CD14-positive monocyte (primary cell): ENCODE measurements around the gene NOTCH4. TPM values are rescaled to one million over a fixed set of nuclear protein-coding genes. Genes with fewer than 3 reads are reported as not detected.

ENCODE experiments used
- DNase-seq, 3 donors: peaks; one replicate each; pipeline ENCODE4 v3.0.0-alpha.2; 2011 to 2022
- H2AFZ ChIP-seq: 2 replicates; pipeline ENCODE4 v1.6.0; 2012; ENCODE audit warnings: mild to moderate bottlenecking, low read depth, low read length, inconsistent platforms; ENCODE audit not compliant: insufficient read depth, poor library complexity, severe bottlenecking
- H3K27ac ChIP-seq, 2 donors: 1 replicate in 1 of 2; 2 replicates in 1 of 2; pipeline ENCODE4 v1.5.1; 2012 to 2013; ENCODE audit warnings: low read length in 2 of 2, control low read depth in 1 of 2, inconsistent platforms in 1 of 2, low read depth in 1 of 2, mild to moderate bottlenecking in 1 of 2
- H3K27me3 ChIP-seq, 2 donors: one replicate each; pipeline versions ENCODE4 v1.6.0 to v1.6.1; 2011 to 2013; ENCODE audit warnings: low read length in 2 of 2; ENCODE audit not compliant: control insufficient read depth in 2 of 2, insufficient read depth in 2 of 2
- H3K36me3 ChIP-seq, 2 donors: replicated peaks in 1 of 2; 1 replicate in 1 of 2; 2 replicates in 1 of 2; pipeline versions ENCODE4 v1.5.1 to v1.6.1; 2012 to 2013; ENCODE audit warnings: low read length in 2 of 2, control low read depth in 1 of 2, inconsistent platforms in 1 of 2, mild to moderate bottlenecking in 1 of 2; ENCODE audit not compliant: insufficient read depth in 2 of 2, control insufficient read depth in 1 of 2
- H3K4me1 ChIP-seq, 2 donors: 1 replicate in 1 of 2; 2 replicates in 1 of 2; pipeline versions ENCODE4 v1.5.1 to v1.6.1; 2012 to 2013; ENCODE audit warnings: low read length in 2 of 2, control low read depth in 1 of 2, inconsistent platforms in 1 of 2, mild to moderate bottlenecking in 1 of 2, moderate library complexity in 1 of 2; ENCODE audit not compliant: insufficient read depth in 2 of 2, control insufficient read depth in 1 of 2
- H3K4me2 ChIP-seq: replicated peaks from 2 replicates; pipeline ENCODE3; 2012; ENCODE audit warnings: low read length, moderate library complexity, mild to moderate bottlenecking; ENCODE audit not compliant: poor library complexity, severe bottlenecking; ENCODE audit errors: extremely low read depth
- H3K4me3 ChIP-seq, 3 experiments: fragments of 200-600 bp in 1 of 3; sonication (generic) in 1 of 3; replicated peaks in 1 of 3; 1 replicate in 2 of 3; 2 replicates in 1 of 3; pipeline ENCODE4 v1.5.1; 2011 to 2013; ENCODE audit warnings: low read length in 3 of 3, mild to moderate bottlenecking in 3 of 3, control low read depth in 2 of 3, low read depth in 2 of 3, inconsistent platforms in 1 of 3, moderate library complexity in 1 of 3
- H3K79me2 ChIP-seq: 2 replicates; pipeline ENCODE4 v1.6.0; 2012; ENCODE audit warnings: mild to moderate bottlenecking, control low read depth, inconsistent platforms, low read length, moderate library complexity; ENCODE audit not compliant: insufficient read depth
- H3K9ac ChIP-seq: 2 replicates; pipeline ENCODE4 v1.6.0; 2017; ENCODE audit warnings: low read length, mild to moderate bottlenecking; ENCODE audit not compliant: insufficient read depth, poor library complexity, severe bottlenecking
- H3K9me3 ChIP-seq, 2 donors: replicated peaks in 1 of 2; 1 replicate in 1 of 2; 2 replicates in 1 of 2; pipeline versions ENCODE4 v1.5.1 to v1.6.1; 2012 to 2013; ENCODE audit warnings: low read length in 2 of 2, control low read depth in 1 of 2; ENCODE audit not compliant: control insufficient read depth in 1 of 2, insufficient read depth in 1 of 2
- H4K20me1 ChIP-seq: 2 replicates; pipeline ENCODE4 v1.6.0; 2012; ENCODE audit warnings: mild to moderate bottlenecking, low read length, control low read depth, moderate library complexity; ENCODE audit not compliant: insufficient read depth
- H3K27ac Mint-ChIP-seq, 7 donors: one replicate each; pipeline ENCODE4 v1.8.0; 2020; ENCODE audit warnings: mild to moderate bottlenecking in 7 of 7, mixed read lengths in 7 of 7, moderate library complexity in 6 of 7, inconsistent platforms in 2 of 7
- H3K27me3 Mint-ChIP-seq, 3 donors: one replicate each; pipeline ENCODE4 v1.8.0; 2021 to 2022; ENCODE audit warnings: low read depth in 3 of 3, mild to moderate bottlenecking in 3 of 3, mixed read lengths in 3 of 3, moderate library complexity in 3 of 3, inconsistent platforms in 1 of 3
- H3K36me3 Mint-ChIP-seq, 2 donors: one replicate each; pipeline ENCODE4 v1.8.0; 2020; ENCODE audit warnings: mixed read lengths in 2 of 2, inconsistent platforms in 1 of 2, mild to moderate bottlenecking in 1 of 2
- H3K4me1 Mint-ChIP-seq: one replicate; pipeline ENCODE4 v1.8.0; 2020; ENCODE audit warnings: mild to moderate bottlenecking, mixed read lengths
- H3K4me3 Mint-ChIP-seq, 2 donors: one replicate each; pipeline ENCODE4 v1.8.0; 2020; ENCODE audit warnings: mild to moderate bottlenecking in 2 of 2, mixed read lengths in 2 of 2, moderate library complexity in 1 of 2
- H3K9me3 Mint-ChIP-seq, 7 donors: one replicate each; pipeline ENCODE4 v1.8.0; 2020 to 2022; ENCODE audit warnings: mixed read lengths in 7 of 7, mild to moderate bottlenecking in 6 of 7, moderate library complexity in 6 of 7, inconsistent platforms in 2 of 7
- CTCF ChIP-seq: fragments of 200-600 bp; IDR thresholded peaks from one replicate; pipeline ENCODE4 v1.8.0; 2022; ENCODE audit warnings: antibody characterized with exemption, mild to moderate bottlenecking
- WGBS: methylation state at CpG from one replicate; pipeline ENCODE4 v1.1.5; 2013; ENCODE audit warnings: missing lambda C conversion rate; ENCODE audit not compliant: insufficient coverage; 5-methylcytosine and 5-hydroxymethylcytosine counted together
- intact Hi-C, 2 donors: fragments of 100-400 bp; cut with micrococcal nuclease; formaldehyde crosslinking; loops; one replicate each; pipeline versions ENCODE4 v1.15.0 to v1.15.1; 2023
- polyA plus RNA-seq, 3 donors: library from polyadenylated mRNA; depleted of rRNA in 1 of 3; unstranded in 2 of 3; stranded (reverse) in 1 of 3; fragments of 300-500 nt in 2 of 3; fragments of >200 nt in 1 of 3; fragmentation: Illumina TruSeq in 2 of 3; gene quantifications; 1 replicate in 2 of 3; 2 replicates in 1 of 3; pipeline ENCODE4 v1.2.3, GENCODE V29; 2012 to 2021

NOTCH4 gene
- polyA plus RNA-seq, 3 donors: 5.2 to 8.1 (median 6.1) TPM

- H3K9ac ChIP-seq: no peak overlapping the region
- no peak overlapping the region for H2AFZ ChIP-seq
- H3K9me3 ChIP-seq: no peaks in the 10 kb centered on the region
- peaks cover 54% of the 10 kb centered on the region for H3K79me2 ChIP-seq
- WGBS: 41% methylated on average over 5 of the region's 10 CpGs
- Mint-ChIP-seq H3K27me3 (peaks cover 0 to 3% (median 2%) of the 10 kb centered on the region in 3 donors), H3K4me1 (peaks cover 68% of the 10 kb centered on the region), H3K9me3 (no peaks in the 10 kb centered on the region), H3K27ac (peak overlapping the region; percentile 62 to 92 (median 78)), H3K36me3 (peaks cover 48 to 61% of the 10 kb centered on the region in 2 donors), H3K4me3 (no peak overlapping the region)
- intact Hi-C loops: no loop called here
- H3K36me3 ChIP-seq: peaks cover 45 to 61% of the 10 kb centered on the region in 2 donors
- H3K4me2 ChIP-seq: no peak overlapping the region
- peaks cover 49 to 58% of the 10 kb centered on the region in 2 donors for H3K4me1 ChIP-seq
- peak overlapping the region; percentile 27 to 62 for H3K27ac ChIP-seq
- no peak overlapping the region for H3K4me3 ChIP-seq
- DNase-seq: no peak
- H3K27me3 ChIP-seq: no peaks in the 10 kb centered on the region
- no peak for TF ChIP-seq CTCF
- no peaks in the 10 kb centered on the region for H4K20me1 ChIP-seq
Measured at GRCh38 chr6:32181915-32182529, 41.8 kb downstream of the NOTCH4 start.

- H3K9ac ChIP-seq: no peak overlapping the region
- H3K27me3 ChIP-seq: no peaks in the 10 kb centered on the region
- no peaks in the 10 kb centered on the region for H4K20me1 ChIP-seq
- H3K27ac Mint-ChIP-seq: peak overlapping the region in 6 of 7 donors; percentile 15 to 100 (median 29)
- intact Hi-C loops: no loop called here
- WGBS: 91% methylated on average over 5 of the region's 15 CpGs
- peak overlapping the region in 1 of 2 donors; percentile 38 for H3K27ac ChIP-seq
- H3K79me2 ChIP-seq: peaks cover 51% of the 10 kb centered on the region
- H3K4me3 Mint-ChIP-seq: no peak overlapping the region
- no peak overlapping the region for H2AFZ ChIP-seq
- H3K4me1 Mint-ChIP-seq: peaks cover 68% of the 10 kb centered on the region
- H3K36me3 Mint-ChIP-seq: peaks cover 40 to 53% of the 10 kb centered on the region in 2 donors
- peaks cover 0 to 4% (median 0%) of the 10 kb centered on the region in 3 donors for H3K27me3 Mint-ChIP-seq
- H3K36me3 ChIP-seq: peaks cover 37 to 53% of the 10 kb centered on the region in 2 donors
- H3K9me3 ChIP-seq: no peaks in the 10 kb centered on the region
- no peak for DNase-seq
- H3K4me2 ChIP-seq: no peak overlapping the region
- no peak overlapping the region for H3K4me3 ChIP-seq
- no peak for TF ChIP-seq CTCF
- H3K9me3 Mint-ChIP-seq: no peaks in the 10 kb centered on the region
- H3K4me1 ChIP-seq: peaks cover 49 to 58% of the 10 kb centered on the region in 2 donors
Measured at GRCh38 chr6:32181148-32181702, 42.6 kb downstream of the NOTCH4 start.
